Measurements from ENCODE around the gene KDM4C.

KDM4C gene

DNA sequence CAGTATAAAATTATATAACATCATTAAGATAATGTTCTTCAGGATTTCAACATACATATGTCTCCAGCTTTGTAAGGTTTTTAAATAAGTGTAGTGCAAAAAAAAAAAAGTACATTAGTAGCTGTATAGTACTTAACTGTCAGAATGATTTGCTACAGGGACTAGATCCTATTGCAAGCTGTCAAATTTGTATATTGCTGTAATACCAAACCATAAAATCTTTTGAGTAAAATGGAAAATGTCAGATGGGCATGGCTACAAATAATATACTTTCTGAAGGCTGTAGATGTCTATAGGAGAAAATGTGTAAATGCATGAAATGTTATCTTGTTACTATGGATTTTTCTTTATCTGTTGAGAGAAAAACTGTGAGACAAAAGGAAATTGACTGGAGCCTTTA is 298.5 kb downstream of the KDM4C start:
- no peak for DNase-seq

DNA sequence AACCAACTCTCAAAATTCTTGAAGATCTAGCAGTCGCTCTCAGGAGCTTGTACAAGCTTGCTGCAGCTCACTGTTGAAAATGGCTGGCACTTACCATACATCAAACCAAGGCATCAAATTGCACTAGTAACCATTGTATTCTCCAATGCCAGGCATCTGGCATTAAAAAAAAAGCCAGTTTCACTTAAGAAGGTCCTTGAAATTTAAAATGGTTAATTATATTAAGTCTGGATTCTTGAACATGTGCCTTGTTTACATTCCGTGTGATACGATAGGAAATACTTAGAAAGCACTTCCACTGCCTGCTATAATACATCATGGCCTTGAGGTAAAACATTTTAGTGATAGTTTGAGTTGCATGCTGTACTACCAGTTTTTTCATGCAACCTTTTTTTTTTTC is 300.7 kb downstream of the KDM4C start:
- DNase-seq, result no peak

DNA sequence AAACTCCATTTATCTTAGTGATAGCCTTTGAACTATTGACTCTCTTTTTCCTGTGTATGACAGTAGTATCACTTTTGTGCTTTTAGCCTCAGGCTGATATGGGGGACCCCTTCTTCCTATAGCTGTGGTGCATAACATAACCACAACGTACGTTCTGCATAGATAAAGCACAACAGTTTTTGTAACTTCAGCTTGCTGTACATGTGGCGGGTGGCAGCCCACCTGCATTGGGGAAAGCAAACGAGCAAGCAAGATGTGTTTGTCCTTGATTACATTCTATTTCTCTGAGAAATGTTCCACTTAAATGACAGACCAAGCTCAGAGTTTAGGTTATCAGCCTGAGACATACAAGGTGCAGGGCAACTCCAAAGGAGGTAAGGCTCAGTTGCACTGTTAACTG is 309.4 kb downstream of the KDM4C start:
- DNase-seq, result no peak

DNA sequence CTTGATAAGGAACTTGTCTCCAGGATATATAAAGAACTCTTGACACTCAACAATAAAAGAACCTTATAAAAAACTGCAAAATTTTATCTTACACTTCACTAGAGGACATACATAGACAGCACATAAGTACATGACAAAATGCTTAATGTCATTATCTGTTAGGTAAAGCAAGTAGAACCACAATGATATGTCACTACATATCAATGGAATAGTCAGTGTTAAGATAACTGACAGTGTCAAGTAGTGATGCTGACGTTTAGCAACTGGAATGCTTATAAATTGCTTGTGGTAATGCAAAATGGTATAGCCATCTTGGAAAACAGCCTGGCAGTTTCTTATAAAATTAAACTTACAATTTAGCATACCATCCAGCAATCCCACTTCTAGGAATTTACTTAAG is 314.1 kb downstream of the KDM4C start:
- DNase-seq, result no peak

DNA sequence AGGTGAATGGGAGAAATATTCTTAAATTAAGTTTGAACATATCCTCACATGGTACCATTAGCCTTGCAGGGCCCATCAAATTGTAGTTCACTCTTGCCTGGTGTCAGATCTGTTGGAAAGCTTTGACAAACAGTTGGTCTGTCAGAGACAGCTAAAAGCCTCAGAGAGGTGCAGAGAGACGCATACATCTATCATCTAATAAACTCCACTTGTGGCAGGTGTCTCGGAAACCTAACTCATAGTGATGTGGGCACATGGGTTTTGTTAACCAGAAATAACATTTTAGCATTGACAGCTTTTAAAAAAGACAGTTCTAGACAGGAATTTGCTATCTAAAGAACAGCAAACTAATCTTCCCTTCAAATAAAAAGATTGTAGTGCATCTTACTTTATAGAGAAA is 315.9 kb downstream of the KDM4C start:
- no peak for DNase-seq

DNA sequence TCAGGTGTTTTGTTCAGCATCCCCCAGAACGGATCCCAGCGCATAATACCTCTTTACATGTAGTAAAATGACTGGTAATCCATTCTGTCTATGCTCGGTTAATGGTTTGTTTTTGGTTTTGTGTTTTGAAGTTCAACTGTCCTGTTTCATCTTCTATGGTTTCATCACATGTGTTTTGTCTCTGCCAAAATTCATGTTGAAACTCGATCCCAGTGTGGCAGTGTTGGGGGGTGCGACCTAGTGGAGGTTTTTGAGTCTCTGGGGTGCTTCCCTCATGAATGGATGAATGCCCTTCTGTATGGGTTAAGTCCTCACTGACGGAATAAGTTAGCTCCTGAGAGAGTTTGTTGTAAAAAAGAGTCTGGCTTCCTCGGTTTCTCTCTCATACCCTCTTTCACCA is 317.4 kb downstream of the KDM4C start:
- no peak for DNase-seq

DNA sequence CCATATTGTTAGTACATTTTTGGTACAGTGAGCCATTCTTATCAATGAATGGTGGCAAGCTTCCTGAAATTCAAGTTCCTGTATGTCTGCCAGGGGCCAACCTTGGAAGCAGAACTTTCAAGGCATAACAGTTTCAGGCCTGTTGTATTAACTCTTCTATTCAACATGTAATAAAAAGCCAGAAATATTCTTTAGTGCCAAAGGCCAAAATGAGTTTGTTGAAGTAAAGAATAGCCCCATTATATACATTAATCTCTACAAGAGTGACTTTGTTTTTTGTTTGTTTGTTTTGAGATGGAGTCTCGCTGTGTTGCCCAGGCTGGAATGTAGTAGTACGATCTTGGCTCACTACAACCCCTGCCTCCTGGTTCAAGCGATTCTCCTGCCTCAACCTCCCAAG is 321.3 kb downstream of the KDM4C start:
- no peak for DNase-seq

DNA sequence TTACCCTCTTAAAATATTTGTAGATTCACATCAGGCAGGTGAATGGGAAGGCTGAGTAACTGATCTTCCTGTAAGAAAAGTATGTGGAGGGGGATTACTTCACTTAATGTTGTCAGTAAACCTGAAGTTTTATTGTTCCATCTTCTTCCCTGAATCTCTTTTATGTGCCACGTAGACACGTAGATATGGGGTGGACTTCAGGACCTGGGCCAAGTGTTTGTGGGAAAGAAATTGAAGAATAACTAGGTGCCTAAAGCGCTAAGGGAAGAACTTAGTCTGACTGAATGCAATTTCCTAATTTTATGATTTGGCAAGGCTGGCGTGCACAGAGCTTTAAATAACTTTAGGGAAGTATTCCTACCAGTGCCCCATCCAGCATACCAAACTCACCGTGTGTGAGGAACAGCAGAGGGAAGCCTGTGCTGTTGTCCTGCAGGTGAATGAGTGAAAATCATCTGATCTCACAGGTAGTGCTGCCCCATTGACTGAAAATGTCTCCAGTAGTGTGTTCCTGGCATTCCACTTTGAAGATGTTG is 323.4 kb downstream of the KDM4C start:
- DNase-seq, result no peak

DNA sequence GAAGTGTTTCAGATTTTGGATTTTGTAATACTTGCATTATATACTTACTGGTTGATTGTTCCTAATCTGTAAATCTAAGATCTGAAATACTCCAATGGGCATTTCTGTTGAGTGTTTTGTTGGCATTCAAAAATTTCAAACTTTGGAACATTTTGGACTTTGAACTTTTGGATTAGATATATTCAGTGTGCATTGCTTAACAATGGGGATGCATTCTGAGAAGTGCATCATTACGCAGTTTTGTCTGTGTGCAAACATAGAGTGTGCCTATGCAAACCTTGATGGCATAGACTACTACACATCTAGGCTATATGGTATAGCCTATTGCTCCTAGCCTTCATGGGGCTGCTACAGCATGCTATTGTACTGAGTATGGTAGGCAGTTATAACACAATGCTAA is 325.4 kb downstream of the KDM4C start:
- no peak for DNase-seq

DNA sequence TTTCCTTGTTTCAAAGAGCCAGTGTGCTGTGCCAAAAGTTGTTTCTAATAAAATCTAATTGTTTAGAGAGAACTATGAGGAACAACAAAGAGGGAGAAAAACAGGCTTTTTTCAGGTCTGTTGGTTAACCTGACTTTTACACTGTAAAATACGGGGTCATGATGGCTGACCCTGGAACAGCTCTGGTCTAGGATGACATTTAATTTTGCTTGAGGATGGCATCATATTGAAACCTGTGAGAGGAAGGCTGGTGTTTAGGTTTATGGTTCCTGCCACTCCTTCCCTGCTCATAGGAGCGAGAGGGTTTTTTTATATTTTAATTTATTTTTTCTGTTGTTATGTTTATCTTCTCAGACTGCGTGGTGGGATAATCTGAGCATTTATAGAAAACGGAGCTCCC is 327.6 kb downstream of the KDM4C start:
- DNase-seq, result no peak

DNA sequence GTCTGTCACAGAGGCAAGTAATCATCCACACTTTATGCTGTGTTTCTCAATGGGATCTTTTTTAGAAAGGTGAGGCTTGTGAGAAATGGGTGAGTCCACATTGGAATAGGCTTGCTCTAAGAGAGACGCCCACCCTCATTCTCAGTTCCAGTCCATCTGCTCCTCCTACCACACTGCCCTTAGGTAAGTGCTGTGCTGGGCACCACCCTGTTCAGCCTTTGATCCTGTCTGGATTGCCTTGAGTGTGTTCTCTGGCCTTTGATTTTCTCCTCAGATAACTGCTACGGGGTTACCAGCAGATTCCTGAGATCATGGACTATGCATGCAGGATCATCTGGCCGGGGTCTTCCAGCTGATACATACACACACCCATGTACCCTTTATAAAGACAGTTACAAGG is 328.6 kb downstream of the KDM4C start:
- no peak for DNase-seq

DNA sequence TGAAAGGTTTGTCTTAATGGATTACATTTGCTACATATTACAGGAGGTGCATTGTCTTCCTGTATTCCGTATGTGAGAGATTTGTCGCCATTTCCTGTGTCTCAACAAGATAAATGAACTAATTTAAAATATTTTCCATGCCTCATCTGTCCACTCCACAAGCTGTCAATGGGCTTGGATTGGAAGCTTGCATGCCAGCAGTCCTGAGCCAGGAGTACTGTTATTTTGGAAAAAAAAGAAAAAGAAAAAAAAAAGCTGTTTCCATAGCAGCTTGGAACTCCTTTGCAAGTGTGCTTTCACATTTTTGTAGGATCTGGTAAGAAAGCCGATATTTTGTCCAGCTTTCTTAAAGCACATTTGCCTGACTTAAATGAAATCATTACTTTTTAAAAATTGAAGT is 330.8 kb downstream of the KDM4C start:
- DNase-seq, result no peak

DNA sequence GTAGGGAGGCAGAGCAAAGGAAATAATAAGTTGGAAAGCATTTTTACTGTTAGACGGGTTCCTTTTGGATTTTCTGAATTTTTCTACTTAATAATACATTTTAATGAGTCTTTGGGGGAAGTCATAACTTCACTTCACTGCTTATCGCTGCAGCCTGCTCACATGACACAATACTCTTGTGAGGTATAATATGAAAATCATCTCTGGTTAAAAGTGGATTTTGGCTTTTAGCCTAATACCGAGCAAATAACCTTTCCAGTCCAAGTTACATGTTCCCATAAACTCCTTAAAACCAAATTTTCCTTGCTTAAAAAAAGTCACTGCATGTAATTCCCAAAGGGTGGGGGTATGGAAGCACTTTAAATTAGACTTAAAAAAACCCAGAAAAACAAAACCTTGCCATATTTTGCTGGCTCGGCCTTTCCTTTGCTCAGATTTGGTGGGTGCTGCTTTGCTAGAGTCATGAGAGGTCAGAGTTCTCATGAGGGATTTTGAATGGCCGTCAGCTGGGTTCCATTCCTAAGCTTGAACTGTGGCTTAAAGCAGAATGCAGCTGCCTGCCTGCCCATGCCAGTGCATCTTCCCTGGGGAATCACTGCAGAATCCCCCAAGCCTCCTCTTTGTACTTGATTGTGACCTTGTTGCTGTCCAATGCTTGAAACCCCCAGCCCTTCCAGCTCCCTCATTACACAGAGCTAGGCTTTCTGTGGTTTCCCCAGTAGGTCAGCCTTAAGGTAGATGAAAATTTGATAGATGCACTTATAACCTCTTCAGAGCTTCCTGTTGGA is 331.8 kb downstream of the KDM4C start:
- no peak for DNase-seq

DNA sequence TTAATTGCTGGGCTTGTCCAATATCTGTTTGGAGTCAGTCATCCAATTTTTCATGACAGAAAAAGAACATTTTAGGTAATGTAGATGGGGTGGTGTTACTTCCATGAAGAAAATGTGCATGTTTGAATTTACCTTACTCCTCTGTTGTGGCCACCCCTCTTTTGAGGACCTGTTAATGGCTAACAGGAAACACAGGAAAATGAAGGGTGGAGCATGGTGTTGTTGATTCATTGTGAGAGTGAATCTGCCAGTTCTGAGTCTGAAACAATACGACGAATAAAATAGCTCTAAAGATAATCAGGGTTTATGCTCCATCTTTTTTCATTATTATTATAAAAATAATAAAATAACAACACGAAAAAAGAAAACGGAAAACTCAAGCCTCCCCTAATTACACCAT is 335.3 kb downstream of the KDM4C start:
- DNase-seq, result no peak

DNA sequence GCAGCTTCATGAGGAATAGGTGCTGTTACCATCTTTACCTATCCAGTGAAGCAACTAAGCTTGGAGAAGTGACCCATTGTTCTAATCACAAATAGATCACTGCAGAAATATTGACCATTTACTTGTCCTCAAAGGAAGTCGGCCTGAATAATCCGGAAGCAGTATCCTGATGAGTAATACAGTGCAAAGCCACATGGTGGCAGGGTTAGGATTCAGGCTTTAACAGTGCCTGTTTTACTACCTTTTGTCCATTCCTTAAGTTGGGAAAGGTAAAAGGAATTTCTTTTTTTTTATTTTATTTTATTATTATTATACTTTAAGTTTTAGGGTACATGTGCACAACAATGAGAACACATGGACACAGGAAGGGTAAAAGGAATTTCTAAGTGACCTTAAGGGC is 336.3 kb downstream of the KDM4C start:
- no peak for DNase-seq

DNA sequence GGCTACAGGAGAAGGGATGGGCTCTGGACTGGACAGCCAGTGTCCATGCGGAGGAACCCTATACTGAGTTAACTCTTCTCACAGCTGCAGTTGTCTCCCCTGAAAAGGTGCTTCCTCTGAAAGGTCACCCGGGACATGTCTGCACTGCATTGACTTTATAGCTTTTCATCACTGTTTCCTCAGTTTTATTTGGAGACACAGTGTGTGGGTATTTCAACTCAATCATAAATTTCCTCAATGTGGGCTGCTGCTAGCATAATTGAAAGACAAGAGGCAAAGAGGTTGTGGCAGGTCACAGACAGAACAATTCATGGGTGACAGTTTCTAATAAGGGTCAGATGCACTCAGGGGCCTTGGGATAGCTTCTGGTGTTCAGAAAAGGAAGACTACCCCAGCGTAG is 336.8 kb downstream of the KDM4C start:
- no peak for DNase-seq

DNA sequence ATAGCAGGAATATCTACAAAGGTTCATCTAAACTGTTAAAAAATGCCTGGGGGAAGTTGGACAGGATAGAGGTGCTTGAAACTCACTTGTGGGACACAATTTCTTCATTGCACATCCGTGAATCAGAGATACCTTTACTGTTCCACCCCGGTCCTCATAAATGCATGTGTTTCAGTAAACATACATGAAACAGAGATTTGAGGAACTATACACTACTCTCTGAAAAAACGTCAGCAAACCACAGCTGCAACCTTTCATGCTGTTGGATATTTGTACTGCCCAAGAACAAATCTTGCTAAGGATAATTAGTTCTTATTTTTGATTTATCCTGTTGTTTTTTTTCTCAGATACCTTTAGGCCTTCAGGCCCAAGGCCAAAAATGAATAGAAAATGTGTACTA is 337.3 kb downstream of the KDM4C start:
- DNase-seq, result no peak

DNA sequence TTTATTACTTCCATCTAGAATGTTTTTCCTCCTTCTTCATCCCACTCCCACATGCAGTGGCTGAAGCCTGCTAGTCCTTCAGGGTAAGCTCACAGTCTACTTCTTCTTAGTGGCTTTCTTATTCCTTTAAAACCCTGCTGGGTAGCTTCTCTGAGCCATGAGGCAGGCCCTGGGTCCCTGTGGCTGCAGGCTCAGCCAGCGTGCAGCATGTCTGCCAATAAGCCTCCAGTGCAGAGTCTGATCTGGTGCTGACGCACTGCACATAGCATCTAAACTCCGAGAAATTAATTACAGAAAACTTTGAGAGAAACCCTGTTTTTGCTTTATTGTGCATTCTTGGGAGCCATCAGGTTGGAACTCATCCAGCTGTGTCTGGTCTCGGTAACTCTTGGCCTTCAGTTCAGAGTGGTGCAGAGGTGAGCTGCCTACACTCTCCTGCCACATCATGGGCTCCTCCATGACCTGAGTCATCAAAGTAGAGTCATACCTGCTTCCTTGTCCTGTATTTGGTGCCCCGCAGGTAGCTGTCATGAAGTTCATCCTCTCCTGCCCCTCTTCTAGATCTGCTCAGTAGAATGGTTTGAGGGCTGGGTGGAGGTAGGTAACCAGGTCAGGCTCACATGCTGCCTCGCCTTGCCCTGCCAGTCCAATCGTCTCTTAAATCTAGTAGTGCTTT is 339.4 kb downstream of the KDM4C start:
- no peak for DNase-seq

DNA sequence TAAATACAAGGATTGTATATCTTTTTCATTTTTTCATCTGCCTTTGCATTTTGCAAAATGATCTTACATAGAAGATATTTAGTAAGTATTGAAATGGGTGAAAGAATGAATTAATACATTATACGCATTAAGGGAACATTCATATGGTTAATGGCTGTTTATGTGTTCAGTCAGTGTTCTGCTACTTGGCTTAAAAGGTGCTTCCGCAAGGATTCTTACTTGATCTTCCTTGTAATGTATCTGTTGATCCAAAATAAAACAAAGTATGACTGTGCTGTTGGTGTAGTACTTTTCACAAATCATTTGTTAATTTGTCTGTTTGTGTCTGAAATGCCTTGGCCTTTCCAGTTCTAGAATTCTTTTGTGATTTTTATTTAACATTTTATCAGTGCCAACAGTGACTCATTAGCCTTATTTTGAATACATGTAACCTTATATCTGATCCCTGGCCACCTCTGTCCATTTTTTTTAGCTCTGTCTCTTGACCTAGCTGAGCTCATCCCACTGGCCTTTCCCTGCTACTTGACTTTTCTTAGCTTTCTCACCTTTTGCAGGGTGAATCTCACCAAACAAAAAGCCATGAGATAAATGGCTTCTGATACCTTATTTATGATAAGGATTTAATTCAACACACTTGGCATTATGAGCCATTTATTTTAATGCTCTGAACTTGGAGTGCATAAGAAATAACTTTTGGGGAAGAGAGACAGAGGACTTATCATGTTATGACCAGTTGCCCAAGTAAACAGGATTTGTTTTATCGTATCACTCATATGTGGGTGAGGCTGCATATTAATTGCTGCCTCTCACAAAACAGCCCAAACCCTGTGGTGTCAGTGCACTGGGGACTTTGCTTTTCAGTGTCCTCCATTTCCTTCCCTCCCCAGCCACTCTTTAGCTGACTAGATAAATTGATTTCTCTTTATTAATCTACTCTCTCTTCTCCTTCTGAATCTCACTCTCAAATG is 340.3 kb downstream of the KDM4C start:
- DNase-seq, result no peak

DNA sequence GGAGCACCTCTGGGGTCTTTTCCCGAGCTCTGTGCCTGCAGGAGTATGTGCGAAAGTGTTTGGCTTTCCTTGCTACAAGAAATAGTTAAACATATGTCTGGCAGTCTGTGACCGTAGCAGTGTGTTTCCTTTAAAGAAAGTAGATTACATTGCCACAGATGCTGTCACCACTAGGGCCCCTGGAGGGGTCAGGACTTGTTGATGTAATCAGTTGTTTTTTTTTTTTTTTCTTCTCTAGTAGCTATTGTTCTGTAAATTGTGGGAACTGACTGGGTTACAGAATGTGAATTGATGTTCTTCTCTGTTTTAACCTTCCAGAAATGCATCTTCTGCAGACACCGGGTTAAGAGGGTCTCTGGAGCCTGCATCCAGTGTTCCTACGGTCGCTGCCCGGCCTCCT is 345.6 kb downstream of the KDM4C start:
- DNase-seq, result no peak

DNA sequence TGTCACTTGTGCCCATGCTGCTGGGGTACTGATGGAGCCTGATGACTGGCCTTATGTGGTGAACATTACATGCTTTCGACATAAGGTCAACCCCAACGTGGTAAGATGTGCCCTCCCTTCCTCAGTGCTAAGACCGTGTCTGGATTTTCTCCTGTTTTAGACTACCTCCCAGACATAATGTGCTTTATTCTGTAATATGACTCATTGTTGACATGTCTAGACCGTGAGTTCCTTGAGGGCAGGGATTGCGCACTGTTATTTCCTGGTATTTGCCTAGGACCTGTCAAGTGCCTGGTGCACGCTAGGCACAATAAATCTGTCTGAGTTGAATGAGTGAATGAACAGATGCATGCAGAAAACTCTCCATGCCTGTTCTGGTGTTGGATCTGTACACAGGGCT is 346.0 kb downstream of the KDM4C start:
- no peak for DNase-seq

DNA sequence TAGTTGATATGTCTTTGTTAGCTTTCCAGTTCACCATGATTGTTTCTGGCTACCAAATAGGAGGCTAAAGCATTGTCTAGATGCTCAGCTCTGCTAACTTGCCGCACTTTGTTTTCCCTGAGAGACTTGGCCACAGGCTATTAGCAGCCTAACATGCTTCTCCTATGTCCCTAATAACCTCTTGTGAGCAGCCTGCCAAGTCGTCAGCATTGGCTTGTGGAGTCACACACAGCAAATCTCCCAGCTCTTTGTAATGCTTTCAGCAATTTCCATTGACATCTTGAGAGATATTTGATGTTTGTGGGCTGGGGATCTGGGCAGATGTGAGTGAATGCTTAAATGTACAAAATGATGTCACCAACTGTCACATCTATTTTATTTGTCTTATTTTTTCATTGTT is 346.9 kb downstream of the KDM4C start:
- DNase-seq, result no peak

DNA sequence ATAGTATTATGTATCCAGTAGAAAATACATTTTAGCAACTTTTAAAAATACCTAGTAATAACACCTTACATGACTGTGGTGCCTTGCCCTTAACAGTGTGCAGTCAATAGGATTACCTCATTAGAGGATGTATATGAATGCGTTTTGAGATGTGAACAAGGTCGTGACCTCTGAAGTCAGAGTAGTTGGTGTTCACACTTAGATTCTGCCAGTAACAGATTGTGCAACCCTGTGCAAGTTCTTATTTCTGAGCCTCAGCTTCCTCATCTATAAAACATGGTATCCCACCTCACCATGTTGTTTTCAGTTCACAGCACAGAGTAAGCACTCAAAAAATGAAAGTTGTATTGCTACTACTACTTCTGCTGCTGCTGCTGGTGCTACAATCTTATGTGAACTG is 347.3 kb downstream of the KDM4C start:
- no peak for DNase-seq
